Measurements from ENCODE around the gene ACTG1. TPM values are rescaled to one million over a fixed set of nuclear protein-coding genes. Genes with fewer than 3 reads are reported as not detected.

The ACTG1 gene
- total RNA-seq, 1 experiment from 2014 or later, result 4,160 TPM

DNA sequence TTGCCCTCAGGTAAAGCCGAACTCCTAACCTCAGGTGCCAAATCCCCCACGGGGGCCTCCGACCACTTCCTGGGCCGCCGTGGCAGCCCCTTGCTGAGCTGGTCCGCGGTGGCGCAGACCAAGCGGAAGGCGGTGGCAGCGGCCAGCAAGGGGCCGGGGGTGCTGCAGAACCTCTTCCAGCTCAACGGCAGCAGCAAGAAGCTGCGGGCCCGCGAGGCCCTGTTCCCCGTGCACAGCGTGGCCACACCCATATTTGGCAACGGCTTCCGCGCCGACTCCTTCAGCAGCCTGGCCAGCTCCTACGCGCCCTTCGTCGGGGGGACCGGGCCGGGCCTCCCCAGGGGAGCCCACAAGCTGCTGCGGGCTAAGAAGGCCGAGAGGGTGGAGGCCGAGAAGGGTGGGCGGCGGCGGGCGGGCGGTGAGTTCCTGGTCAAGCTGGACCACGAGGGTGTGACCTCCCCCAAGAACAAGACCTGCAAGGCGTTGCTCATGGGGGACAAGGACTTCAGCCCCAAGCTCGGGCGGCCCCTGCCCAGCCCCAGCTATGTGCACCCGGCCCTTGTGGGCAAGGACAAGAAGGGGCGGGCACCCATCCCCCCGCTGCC lies 51.6 kb downstream of the ACTG1 start:
- no CpG with 5 or more reads among the region's 43 CpGs for WGBS (ENCODE audit: extremely low coverage, insufficient read length, low lambda C conversion rate)
- H2AK5ac ChIP-seq (ENCODE audit: insufficient read length, low read length), result no peak overlapping the region
- TF ChIP-seq, protein P1, sequence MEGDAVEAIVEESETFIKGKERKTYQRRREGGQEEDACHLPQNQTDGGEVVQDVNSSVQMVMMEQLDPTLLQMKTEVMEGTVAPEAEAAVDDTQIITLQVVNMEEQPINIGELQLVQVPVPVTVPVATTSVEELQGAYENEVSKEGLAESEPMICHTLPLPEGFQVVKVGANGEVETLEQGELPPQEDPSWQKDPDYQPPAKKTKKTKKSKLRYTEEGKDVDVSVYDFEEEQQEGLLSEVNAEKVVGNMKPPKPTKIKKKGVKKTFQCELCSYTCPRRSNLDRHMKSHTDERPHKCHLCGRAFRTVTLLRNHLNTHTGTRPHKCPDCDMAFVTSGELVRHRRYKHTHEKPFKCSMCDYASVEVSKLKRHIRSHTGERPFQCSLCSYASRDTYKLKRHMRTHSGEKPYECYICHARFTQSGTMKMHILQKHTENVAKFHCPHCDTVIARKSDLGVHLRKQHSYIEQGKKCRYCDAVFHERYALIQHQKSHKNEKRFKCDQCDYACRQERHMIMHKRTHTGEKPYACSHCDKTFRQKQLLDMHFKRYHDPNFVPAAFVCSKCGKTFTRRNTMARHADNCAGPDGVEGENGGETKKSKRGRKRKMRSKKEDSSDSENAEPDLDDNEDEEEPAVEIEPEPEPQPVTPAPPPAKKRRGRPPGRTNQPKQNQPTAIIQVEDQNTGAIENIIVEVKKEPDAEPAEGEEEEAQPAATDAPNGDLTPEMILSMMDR (conservative IDR thresholded peaks at IDR 0.05), result no peak

More for the DNA sequence above, 51.6 kb downstream of the ACTG1 start:
- H3K27ac Mint-ChIP-seq, result no peak overlapping the region
- Histone ChIP-seq H3K79me2 (ENCODE audit: insufficient read depth, low read length) (no peaks in the 10 kb centered on the region), H2BK20ac (ENCODE audit: low read depth, low read length, poor library complexity, severe bottlenecking) (no peak overlapping the region), H2BK5ac (ENCODE audit: insufficient read length, low read length) (no peak overlapping the region), H3K56ac (ENCODE audit: insufficient read length, low read depth, low read length) (no peak overlapping the region), H3K27me3 (ENCODE audit: insufficient read depth, low read length) (no peaks in the 10 kb centered on the region), H3K27ac (ENCODE audit: insufficient read length, low read depth, low read length) (no peak overlapping the region), H3K23me2 (ENCODE audit: insufficient read length, low read depth, low read length, poor library complexity, severe bottlenecking) (no peaks in the 10 kb centered on the region), H4K20me1 (ENCODE audit: control insufficient read depth, insufficient read depth, insufficient read length) (no peaks in the 10 kb centered on the region), H4K5ac (ENCODE audit: insufficient read length, low read depth, low read length) (no peak overlapping the region), H3K18ac (ENCODE audit: insufficient read length, low read depth, low read length) (no peak overlapping the region), H2BK120ac (ENCODE audit: low read depth, low read length, poor library complexity, severe bottlenecking) (no peak overlapping the region), H4K8ac (replicated peaks; ENCODE audit: insufficient read length, low read depth, low read length) (no peak overlapping the region), H3T11ph (ENCODE audit: low read length) (no peak overlapping the region), H4K91ac (ENCODE audit: insufficient read length, low read depth, low read length) (no peak overlapping the region), H3K4me2 (ENCODE audit: insufficient read depth, insufficient read length, low read length) (no peak overlapping the region), H3K14ac (ENCODE audit: insufficient read depth, low read length) (no peak overlapping the region), H3K4ac (ENCODE audit: low read depth, low read length) (no peak overlapping the region), H2BK12ac (ENCODE audit: insufficient read length, low read depth, low read length) (no peak overlapping the region), H3K23ac (ENCODE audit: insufficient read length, low read depth, low read length) (no peak overlapping the region), H2AFZ (ENCODE audit: low read length) (no peak overlapping the region), H3K9me3 (ENCODE audit: control insufficient read depth, low read depth, low read length) (no peaks in the 10 kb centered on the region), H3K9ac (ENCODE audit: extremely low read depth, insufficient read length, low read length) (no peak overlapping the region), H2BK15ac (ENCODE audit: low read depth, low read length) (no peak overlapping the region), H3K79me1 (ENCODE audit: insufficient read depth, low read depth, low read length, poor library complexity, severe bottlenecking) (no peaks in the 10 kb centered on the region), H3K4me1 (ENCODE audit: insufficient read depth, low read length) (no peaks in the 10 kb centered on the region)
- no peaks in the 10 kb centered on the region for H3K36me3 Mint-ChIP-seq (ENCODE audit: insufficient read depth in 1 of 3, low read depth in 3 of 3)
- H3K27me3 Mint-ChIP-seq (ENCODE audit: low read depth), result no peaks in the 10 kb centered on the region
- no peak overlapping the region for H3K4me3 Mint-ChIP-seq
- peaks cover 3 to 12% of the 10 kb centered on the region in 2 experiments for H3K4me1 Mint-ChIP-seq
- H3K9me3 Mint-ChIP-seq, result no peaks in the 10 kb centered on the region
- DNase-seq, result no peak

Other genes starting within 250 kb of the ACTG1 start
- 43.2 and 43.8 TPM in 2 replicates for gene SLC38A10, start 217.5 kb downstream of the ACTG1 start, total RNA-seq (2021)
- 1.7 and 3.1 TPM in 2 replicates for gene BAHCC1, start 117.3 kb downstream of the ACTG1 start, total RNA-seq (2021)
- gene FSCN2, start 15.6 kb upstream of the ACTG1 start, total RNA-seq (2021), result 1.0 and 1.6 TPM in 2 replicates
- gene FAAP100, start 39.6 kb upstream of the ACTG1 start, total RNA-seq (2021), result 54.0 and 54.8 TPM in 2 replicates
- gene NPLOC4, start 124.3 kb upstream of the ACTG1 start, total RNA-seq (2021), result 103 and 104 TPM in 2 replicates
- 1.2 and 1.4 TPM in 2 replicates for gene TSPAN10, start 124.4 kb upstream of the ACTG1 start, total RNA-seq (2021)
- gene PDE6G, start 143.7 kb upstream of the ACTG1 start, total RNA-seq (2021), result 5.7 TPM in 2 replicates
- gene OXLD1, start 153.8 kb upstream of the ACTG1 start, total RNA-seq (2021), result 20.2 and 25.0 TPM in 2 replicates
- gene CCDC137, start 153.9 kb upstream of the ACTG1 start, total RNA-seq (2021), result 57.5 and 60.8 TPM in 2 replicates
- gene ARL16, start 171.0 kb upstream of the ACTG1 start, total RNA-seq (2021), result 55.4 and 58.6 TPM in 2 replicates
- gene HGS, start 171.2 kb upstream of the ACTG1 start, total RNA-seq (2021), result 99.3 and 106 TPM in 2 replicates
- 140 and 146 TPM in 2 replicates for gene MRPL12, start 190.6 kb upstream of the ACTG1 start, total RNA-seq (2021)
- 28.1 and 30.9 TPM in 2 replicates for gene SLC25A10, start 199.5 kb upstream of the ACTG1 start, total RNA-seq (2021)

Measured in H9 (cell line).